DOHH2 (cell line): ENCODE measurements around the gene HIVEP3.

Experiments used
- H3F3A ChIP-seq: fragments of 200-600 bp; sonication (generic), shearing (Covaris generic); 2 replicates; pipeline ENCODE4 v1.6.0; 2016; ENCODE audit warnings: antibody characterized with exemption, mild to moderate bottlenecking; ENCODE audit not compliant: control insufficient read depth, insufficient read depth
- H3K27ac ChIP-seq: fragments of 200-600 bp; sonication (generic); 2 replicates; pipeline ENCODE4 v1.5.1; 2014; ENCODE audit warnings: low read depth, mild to moderate bottlenecking, low read length, moderate library complexity
- H3K27me3 ChIP-seq: fragments of 200-600 bp; sonication (generic); 2 replicates; pipeline ENCODE4 v1.6.1; 2014; ENCODE audit warnings: mild to moderate bottlenecking, low read length, mixed read lengths; ENCODE audit not compliant: control insufficient read depth
- H3K36me3 ChIP-seq: fragments of 200-600 bp; sonication (generic); 2 replicates; pipeline ENCODE4 v1.6.1; 2014; ENCODE audit warnings: mild to moderate bottlenecking, low read length, moderate library complexity, mixed read lengths; ENCODE audit not compliant: control insufficient read depth
- H3K4me1 ChIP-seq: fragments of 200-600 bp; sonication (generic); 2 replicates; pipeline ENCODE4 v1.6.1; 2014; ENCODE audit warnings: mild to moderate bottlenecking, low read length, mixed read lengths; ENCODE audit not compliant: control insufficient read depth
- H3K4me2 ChIP-seq: fragments of 200-600 bp; sonication (generic); 2 replicates; pipeline ENCODE4 v1.6.0; 2014; ENCODE audit warnings: mild to moderate bottlenecking, low read length, moderate library complexity
- H3K4me3 ChIP-seq: fragments of 200-600 bp; sonication (generic); 2 replicates; pipeline ENCODE4 v1.5.1; 2014; ENCODE audit warnings: mild to moderate bottlenecking, low read length, mixed read lengths
- H3K79me2 ChIP-seq: fragments of 200-600 bp; sonication (generic); 2 replicates; pipeline ENCODE4 v1.6.1; 2014; ENCODE audit warnings: mild to moderate bottlenecking, low read length, mixed read lengths; ENCODE audit not compliant: control insufficient read depth
- H3K9me2 ChIP-seq: fragments of 200-600 bp; sonication (generic); replicated peaks from 2 replicates; pipeline ENCODE4 v1.6.1; 2014; ENCODE audit warnings: mild to moderate bottlenecking, low read length, mixed read lengths; ENCODE audit not compliant: control insufficient read depth
- H3K9me3 ChIP-seq: fragments of 200-600 bp; sonication (generic); 2 replicates; pipeline ENCODE4 v1.6.1; 2014; ENCODE audit warnings: antibody characterized with exemption, low read length, mixed read lengths; ENCODE audit not compliant: control insufficient read depth, insufficient read depth
- H4K20me1 ChIP-seq: fragments of 200-600 bp; sonication (generic); 2 replicates; pipeline ENCODE4 v1.6.0; 2014; ENCODE audit warnings: low read depth, mild to moderate bottlenecking, antibody characterized with exemption, low read length, moderate library complexity; ENCODE audit not compliant: control insufficient read depth, insufficient read depth
- EZH2phosphoT487 ChIP-seq: fragments of 200-600 bp; sonication (generic); IDR thresholded peaks from 2 replicates; pipeline ENCODE4 v1.6.1; 2017; ENCODE audit warnings: borderline replicate concordance, mild to moderate bottlenecking, antibody characterized with exemption, low read length, moderate library complexity, mixed read lengths
- TF ChIP-seq, protein P1 (sequence below): fragments of 200-600 bp; sonication (generic); IDR thresholded peaks from one replicate; pipeline ENCODE4 v1.5.1; 2014; ENCODE audit warnings: antibody characterized with exemption, mild to moderate bottlenecking, low read depth, low read length; ENCODE audit not compliant: poor library complexity, severe bottlenecking

The HIVEP3 gene

DNA sequence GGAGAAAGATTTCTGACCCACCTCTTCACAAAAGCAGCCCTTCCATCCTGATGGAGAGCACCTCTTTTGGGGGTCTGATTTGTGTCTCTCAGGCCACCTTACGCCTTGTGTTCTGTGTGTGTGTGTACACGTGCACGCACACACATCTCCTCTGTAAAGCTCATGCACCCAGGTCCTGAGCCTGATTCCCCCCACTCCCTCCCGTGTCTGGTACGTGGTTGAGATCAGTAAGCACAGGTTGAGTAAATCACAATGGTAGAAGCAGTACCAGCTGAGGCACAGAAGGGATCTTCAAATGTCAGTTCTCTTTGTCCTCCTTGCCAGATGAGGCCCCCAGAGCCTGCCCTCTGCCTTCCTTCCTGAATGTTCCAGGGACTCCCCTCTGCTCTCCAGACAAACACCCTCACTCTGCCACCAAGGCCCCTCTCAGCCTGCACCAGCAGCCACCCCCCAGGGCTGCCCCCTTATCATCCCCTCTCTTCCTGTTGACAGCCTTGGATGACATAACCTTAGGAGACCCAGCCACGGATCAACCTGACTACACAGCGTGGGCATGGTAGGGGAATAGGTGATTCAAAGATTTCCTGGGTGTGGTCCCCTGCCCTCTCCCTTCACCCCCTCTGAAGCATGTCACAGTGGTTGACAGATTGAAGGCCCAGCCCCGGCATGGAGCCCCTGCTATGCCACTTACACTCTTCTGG, 112.8 kb downstream of the HIVEP3 start:
- Histone ChIP-seq H3K27ac (no peak overlapping the region), H3K9me3 (no peaks in the 10 kb centered on the region), H3K27me3 (peaks cover 12% of the 10 kb centered on the region), H3K4me2 (no peak overlapping the region), H3K4me1 (peaks cover 12% of the 10 kb centered on the region), H3K36me3 (no peaks in the 10 kb centered on the region), H3K9me2 (no peaks in the 10 kb centered on the region), H3K4me3 (no peak overlapping the region), H3F3A (no peaks in the 10 kb centered on the region), H3K79me2 (no peaks in the 10 kb centered on the region), H4K20me1 (no peaks in the 10 kb centered on the region)
- TF ChIP-seq, protein P1, sequence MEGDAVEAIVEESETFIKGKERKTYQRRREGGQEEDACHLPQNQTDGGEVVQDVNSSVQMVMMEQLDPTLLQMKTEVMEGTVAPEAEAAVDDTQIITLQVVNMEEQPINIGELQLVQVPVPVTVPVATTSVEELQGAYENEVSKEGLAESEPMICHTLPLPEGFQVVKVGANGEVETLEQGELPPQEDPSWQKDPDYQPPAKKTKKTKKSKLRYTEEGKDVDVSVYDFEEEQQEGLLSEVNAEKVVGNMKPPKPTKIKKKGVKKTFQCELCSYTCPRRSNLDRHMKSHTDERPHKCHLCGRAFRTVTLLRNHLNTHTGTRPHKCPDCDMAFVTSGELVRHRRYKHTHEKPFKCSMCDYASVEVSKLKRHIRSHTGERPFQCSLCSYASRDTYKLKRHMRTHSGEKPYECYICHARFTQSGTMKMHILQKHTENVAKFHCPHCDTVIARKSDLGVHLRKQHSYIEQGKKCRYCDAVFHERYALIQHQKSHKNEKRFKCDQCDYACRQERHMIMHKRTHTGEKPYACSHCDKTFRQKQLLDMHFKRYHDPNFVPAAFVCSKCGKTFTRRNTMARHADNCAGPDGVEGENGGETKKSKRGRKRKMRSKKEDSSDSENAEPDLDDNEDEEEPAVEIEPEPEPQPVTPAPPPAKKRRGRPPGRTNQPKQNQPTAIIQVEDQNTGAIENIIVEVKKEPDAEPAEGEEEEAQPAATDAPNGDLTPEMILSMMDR = no peak
- TF ChIP-seq EZH2phosphoT487 = no peak

DNA sequence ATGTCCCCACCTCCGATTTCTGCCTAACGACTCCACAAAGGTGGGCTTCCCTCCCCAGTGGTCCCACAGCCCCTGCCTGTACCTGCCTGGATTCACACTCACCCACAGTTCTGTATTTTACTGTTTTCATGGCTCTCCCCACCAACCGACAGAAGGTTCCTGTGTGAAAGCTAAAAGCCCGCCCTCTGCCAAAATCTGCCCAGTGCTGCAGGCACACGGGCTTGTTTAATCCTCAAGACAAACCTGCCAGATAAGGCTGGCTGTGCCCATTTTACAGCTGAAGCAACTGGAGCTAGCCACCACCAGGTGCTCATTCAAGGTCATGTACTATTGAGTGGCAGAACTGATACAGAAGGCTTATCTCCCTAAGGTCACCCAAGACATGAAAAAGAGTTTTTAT, 114.5 kb downstream of the HIVEP3 start:
- Histone ChIP-seq H3K9me3 (no peaks in the 10 kb centered on the region), H3K9me2 (no peaks in the 10 kb centered on the region), H3F3A (no peaks in the 10 kb centered on the region), H3K4me3 (no peak overlapping the region), H3K27me3 (peaks cover 14% of the 10 kb centered on the region), H3K27ac (no peak overlapping the region), H3K79me2 (no peaks in the 10 kb centered on the region), H3K4me1 (peaks cover 12% of the 10 kb centered on the region), H3K4me2 (no peak overlapping the region), H3K36me3 (no peaks in the 10 kb centered on the region), H4K20me1 (no peaks in the 10 kb centered on the region)
- TF ChIP-seq, protein P1 = no peak
- TF ChIP-seq EZH2phosphoT487 = no peak

GRCh38 chr1:41803656-41804055, 115.1 kb downstream of the HIVEP3 start:
- Histone ChIP-seq H3K9me3 (no peaks in the 10 kb centered on the region), H3K79me2 (no peaks in the 10 kb centered on the region), H4K20me1 (no peaks in the 10 kb centered on the region), H3F3A (no peaks in the 10 kb centered on the region), H3K4me3 (no peak overlapping the region), H3K4me2 (no peak overlapping the region), H3K36me3 (no peaks in the 10 kb centered on the region), H3K4me1 (peaks cover 12% of the 10 kb centered on the region), H3K27ac (no peak overlapping the region), H3K27me3 (peaks cover 16% of the 10 kb centered on the region), H3K9me2 (no peaks in the 10 kb centered on the region)
- TF ChIP-seq, protein P1 = no peak
- TF ChIP-seq EZH2phosphoT487 = no peak
